ENCODE results near the gene TTLL9.
"Not testable (repeated sequence)": the region's sequence is repeated elsewhere in the genome, so short reads cannot be mapped to it uniquely, and the experiment has no call there.

TTLL9 gene

DNA sequence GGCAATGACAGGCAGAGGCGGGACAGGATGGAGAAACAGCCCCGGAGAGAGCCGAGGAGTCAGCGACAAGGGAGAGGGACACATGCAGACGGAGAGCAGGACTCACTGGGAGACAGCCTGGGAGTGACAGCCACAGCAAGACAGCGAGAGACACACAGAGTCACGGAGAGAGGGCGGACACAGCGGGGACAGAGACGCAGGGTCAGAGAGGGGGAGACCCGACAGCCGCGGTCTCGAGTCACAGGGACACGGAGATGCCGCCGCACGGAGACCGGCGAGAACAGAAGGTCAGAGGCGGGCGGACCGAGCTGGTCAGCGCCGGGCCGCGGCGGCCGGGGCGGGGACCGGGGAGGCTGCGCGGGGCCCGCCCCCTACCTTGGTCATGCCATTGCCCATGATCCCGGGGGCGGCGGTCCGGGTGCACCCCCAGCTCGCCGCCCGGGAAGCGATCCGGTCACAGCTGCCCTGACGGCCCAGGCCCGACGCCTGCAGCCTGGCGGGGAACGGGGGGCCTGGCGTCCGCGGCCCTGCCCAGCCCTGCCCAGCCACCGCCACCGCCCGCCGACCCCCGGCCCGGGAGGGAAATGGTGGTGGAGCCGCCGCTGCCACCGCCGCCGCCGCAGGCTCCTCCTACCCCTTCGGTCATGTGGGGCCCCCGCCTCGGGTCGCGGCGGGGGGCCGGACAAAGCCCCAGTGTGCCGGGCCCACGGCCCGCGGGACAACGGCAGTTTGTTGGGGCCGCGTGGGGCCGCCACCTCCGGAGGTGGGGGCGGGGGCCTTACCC lies at the start of gene TTLL9, which contains the start of gene DUSP15:
Gene TTLL9 (plus strand): TSS at position 693 of the 784 bp plus-strand sequence. CDS start 493 bp downstream, outside the sequence.
Gene DUSP15 (minus strand): TSS at position 586 of the 784 bp plus-strand sequence. CDS start 190 bp downstream, at position 396.
- DNase-seq = no peak

- DNase-seq = no peak
Observed at GRCh38 chr20:31821427-31821826, 49.0 kb upstream of the TTLL9 start.

DNA sequence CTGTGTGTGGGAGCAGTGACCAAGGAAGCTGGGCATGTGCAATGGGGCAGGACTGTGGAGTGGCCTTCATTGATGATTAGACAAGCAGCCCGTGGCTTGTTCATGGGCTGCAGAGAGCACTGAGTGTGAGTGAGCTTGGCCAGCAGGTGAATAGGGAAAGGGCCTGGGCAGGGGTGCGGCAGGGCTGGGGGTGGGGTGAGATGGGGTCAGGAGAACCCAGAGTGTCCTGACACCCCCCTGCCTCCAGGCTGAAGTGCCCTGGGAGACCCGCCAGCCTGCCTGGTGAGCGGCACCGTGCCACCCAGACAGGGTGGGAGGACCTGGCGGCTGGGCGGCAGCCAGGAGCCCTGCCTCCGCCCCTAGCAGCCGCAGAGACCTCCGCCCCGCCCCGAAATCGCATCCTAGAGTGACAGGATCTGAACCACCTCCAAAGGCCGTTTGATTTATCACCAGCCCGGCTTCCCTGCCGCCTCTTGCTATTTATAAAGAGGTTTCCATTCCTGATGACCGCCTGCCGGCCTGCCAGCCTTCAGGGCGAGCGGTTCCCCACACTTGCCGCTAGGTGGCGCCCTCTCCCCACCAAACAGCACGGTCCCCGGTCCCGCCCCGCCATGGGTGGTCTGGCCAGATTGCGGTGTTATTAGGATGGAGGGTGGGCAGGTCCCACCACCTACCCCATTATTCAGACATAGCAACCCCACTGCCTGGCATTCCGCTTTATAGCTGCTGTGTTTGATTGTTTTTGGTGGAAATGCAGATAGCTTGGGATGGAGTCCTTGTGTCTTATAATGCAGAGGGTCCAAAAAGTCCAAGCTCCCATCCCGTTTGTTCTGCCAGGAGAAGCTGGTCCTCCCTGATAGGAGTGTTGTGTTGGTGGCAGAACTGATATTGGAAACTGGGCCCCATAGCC lies 47.8 kb upstream of the TTLL9 start:
- peak; percentile 91 for DNase-seq

- DNase-seq = no peak
Observed at GRCh38 chr20:31823360-31824124, 46.9 kb upstream of the TTLL9 start.

- DNase-seq = no peak
Observed at GRCh38 chr20:31824125-31824485, 46.3 kb upstream of the TTLL9 start.

DNA sequence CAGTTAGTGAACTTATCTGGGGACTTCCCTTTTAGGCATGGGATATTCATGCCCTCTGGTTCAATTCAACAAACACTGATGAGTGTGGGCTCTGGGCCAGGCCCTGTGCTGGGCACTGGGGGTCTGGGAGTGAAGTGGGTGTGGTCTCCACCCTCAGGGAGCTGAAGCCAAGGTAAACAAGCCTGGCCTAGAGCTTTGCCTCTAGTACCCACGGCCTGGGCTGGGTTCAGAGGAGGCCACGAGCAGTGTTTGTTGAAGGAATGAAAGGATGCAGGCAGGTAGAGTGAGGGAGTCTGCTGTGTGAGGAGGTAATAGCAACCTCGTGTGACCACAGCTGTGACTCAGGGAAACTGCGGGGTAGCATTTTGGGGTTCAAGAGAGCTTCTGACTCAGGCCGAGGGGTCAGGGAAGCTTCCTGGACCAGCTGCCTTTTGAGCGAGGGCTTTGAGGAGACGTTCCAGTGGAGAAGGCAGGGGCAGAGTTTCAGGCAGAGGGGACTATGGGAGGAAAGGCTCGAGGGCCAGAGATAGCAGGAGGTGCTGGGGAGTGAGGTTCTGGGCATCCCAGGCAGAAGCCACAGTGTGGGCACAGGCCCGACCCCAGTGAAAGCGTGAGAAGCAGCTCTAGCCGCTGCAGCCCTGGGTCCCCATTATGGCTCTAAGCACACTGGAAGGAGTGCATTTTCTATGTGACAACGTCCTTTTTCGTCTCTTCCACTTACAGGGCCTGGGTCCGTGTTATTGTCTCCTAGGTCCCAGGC lies 45.7 kb upstream of the TTLL9 start:
- DNase-seq = peak; percentile 63

DNA sequence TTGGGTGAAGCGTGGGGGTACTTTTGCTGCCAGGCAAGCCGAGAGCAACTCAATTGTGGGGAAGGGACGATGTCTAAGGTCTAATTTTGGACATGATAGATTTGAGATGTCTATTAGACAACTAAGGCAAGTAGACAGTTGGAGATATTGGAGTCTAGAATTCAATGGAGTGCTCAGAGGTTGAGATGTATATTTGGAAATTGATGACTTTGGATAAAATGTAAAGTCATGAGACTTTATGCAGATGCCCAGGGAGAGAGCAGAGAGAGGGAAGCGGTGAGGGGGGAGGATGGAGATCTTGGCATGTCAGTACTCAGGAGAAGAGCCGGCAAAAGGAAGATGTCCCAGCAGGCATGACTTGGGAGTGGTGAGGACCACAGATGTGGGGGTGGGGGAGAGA lies 44.4 kb upstream of the TTLL9 start:
- DNase-seq = no peak

DNA sequence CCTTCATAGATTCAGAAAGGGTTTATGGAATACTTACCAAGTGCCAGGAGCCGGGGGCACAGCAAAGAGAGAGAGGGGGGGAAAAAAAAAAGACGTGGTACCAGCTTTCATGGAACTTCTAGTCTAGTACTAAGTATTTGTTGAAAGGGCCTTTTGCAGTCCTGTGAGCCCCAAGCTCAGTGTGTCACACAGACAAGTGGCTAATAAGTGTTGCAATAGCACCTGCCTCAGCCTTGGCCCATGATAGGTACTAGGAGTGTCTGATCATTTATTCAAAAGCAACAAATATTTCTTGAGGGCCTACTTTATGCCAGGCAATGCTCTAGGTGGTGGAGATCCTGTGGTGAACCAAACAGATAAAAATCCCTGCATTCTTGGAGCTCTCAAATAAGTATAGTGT lies 43.4 kb upstream of the TTLL9 start:
- DNase-seq = no peak

GRCh38 chr20:31828016-31828415 lies 42.4 kb upstream of the TTLL9 start:
- not testable (repeated sequence) for DNase-seq

GRCh38 chr20:31829731-31830130 lies 40.7 kb upstream of the TTLL9 start:
- DNase-seq = no peak

- DNase-seq = no peak
Observed at GRCh38 chr20:31830406-31830981, 39.9 kb upstream of the TTLL9 start.

GRCh38 chr20:31831211-31831610 lies 39.2 kb upstream of the TTLL9 start:
- no peak for DNase-seq

DNA sequence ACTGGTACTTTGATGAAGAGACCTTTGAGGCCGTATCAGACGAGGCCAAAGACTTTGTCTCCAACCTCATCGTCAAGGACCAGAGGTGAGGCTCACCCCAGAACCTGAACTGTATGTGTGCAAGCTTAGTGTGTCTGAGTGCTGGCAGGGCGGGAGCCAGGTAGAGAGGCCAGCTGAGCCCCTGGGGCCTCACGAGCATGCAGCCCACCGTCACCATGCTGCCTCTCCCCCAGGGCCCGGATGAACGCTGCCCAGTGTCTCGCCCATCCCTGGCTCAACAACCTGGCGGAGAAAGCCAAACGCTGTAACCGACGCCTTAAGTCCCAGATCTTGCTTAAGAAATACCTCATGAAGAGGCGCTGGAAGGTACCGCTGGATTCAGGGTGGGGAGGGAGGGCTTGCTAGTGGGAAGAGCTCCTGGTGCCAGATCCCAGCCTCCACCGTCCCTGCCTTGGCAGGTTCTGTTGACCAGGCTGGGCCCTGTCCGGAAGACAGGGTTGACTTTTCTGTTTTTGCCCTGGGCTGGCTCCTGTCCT lies 38.6 kb upstream of the TTLL9 start:
- DNase-seq = no peak

- peak; percentile 30 for DNase-seq
Observed at GRCh38 chr20:31833130-31833930, 37.1 kb upstream of the TTLL9 start.

- no peak for DNase-seq
Observed at GRCh38 chr20:31833931-31834521, 36.4 kb upstream of the TTLL9 start.

- no peak for DNase-seq
Observed at GRCh38 chr20:31835554-31835953, 34.9 kb upstream of the TTLL9 start.

- DNase-seq = peak; percentile 88
Observed at GRCh38 chr20:31835977-31836852, 34.2 kb upstream of the TTLL9 start.

- no peak for DNase-seq
Observed at GRCh38 chr20:31836853-31837608, 33.4 kb upstream of the TTLL9 start.
